A549 (cell line): ENCODE data around the gene TECPR2. TPM values are rescaled to one million over a fixed set of nuclear protein-coding genes. Genes with fewer than 3 reads are reported as not detected.

Experiments
- ATAC-seq, 2 experiments: fragments of 200-7000 bp in 1 of 2; fragments of >200 bp in 1 of 2; cut with Nextera tagmentation in 1 of 2; cut with Tn5 transposase in 1 of 2; 3 replicates each; pipeline versions ENCODE4 v1.8.0 to v1.9.1; 2018 to 2020; ENCODE audit warnings: mild to moderate bottlenecking in 1 of 2, moderate library complexity in 1 of 2
- CTCF ChIA-PET: fragments of 300-600 bp; sonication (Branson Sonifier 250); formaldehyde crosslinking; extraction: SDS; loops from one replicate; lab custom pipeline; 2021; ENCODE audit warnings: antibody characterized with exemption, inconsistent platforms; lab: Yijun Ruan, JAX
- POLR2A ChIA-PET: fragments of 350-600 bp; formaldehyde crosslinking; extraction: SDS; loops from one replicate; lab custom pipeline; 2021; ENCODE audit warnings: antibody characterized with exemption, inconsistent platforms; lab: Yijun Ruan, JAX
- DNase-seq, 2 experiments: peaks; one replicate each; pipeline versions ENCODE4 v3.0.0 to v3.0.0-alpha.2; 2011 to 2016; ENCODE audit warnings: low read depth in 1 of 2, low spot score in 1 of 2
- FAIRE-seq: peaks from 2 replicates; lab custom pipeline; 2011; peaks lifted over from hg19 to GRCh38; lab: Jason Lieb, UNC
- H3K27ac ChIP-seq, 2 experiments: fragments of >200 bp; sonication (Bioruptor Twin); formaldehyde crosslinking; 3 replicates each; pipeline ENCODE4 v1.5.1; 2016 to 2017
- H3K4me1 ChIP-seq: fragments of >200 bp; sonication (Bioruptor Twin); formaldehyde crosslinking; 3 replicates; pipeline ENCODE4 v1.6.1; 2016
- H3K4me2 ChIP-seq: fragments of >200 bp; sonication (Bioruptor Twin); formaldehyde crosslinking; 3 replicates; pipeline ENCODE4 v1.6.1; 2016
- H3K4me3 ChIP-seq: fragments of >200 bp; sonication (Bioruptor Twin); formaldehyde crosslinking; 3 replicates; pipeline ENCODE4 v1.5.1; 2016
- H3K9me3 ChIP-seq: fragments of >200 bp; sonication (Bioruptor Twin); formaldehyde crosslinking; 3 replicates; pipeline ENCODE4 v1.6.1; 2016
- BHLHE40 ChIP-seq: IDR thresholded peaks from 2 replicates; pipeline ENCODE4 v1.6.1; 2012; ENCODE audit warnings: low read depth, low read length, inconsistent platforms
- CBX2 ChIP-seq: fragments of 200-600 bp; sonication (generic); IDR thresholded peaks from 2 replicates; pipeline ENCODE4 v1.6.1; 2016; ENCODE audit warnings: low read depth, mild to moderate bottlenecking, borderline replicate concordance
- CBX8 ChIP-seq: fragments of 200-600 bp; sonication (generic); IDR thresholded peaks from 2 replicates; pipeline ENCODE4 v1.6.1; 2016
- CEBPB ChIP-seq, 2 experiments: fragments of >200 bp in 1 of 2; sonication (Bioruptor Twin) in 1 of 2; formaldehyde crosslinking in 1 of 2; IDR thresholded peaks; 2 replicates each; pipeline ENCODE4 v1.6.1; 2012 to 2016
- EHF ChIP-seq: fragments of 250-450 bp; sonication (Bioruptor Pico); IDR thresholded peaks from 2 replicates; pipeline ENCODE4 v1.5.0; 2020; ENCODE audit warnings: mild to moderate bottlenecking
- EHMT2 ChIP-seq: fragments of 200-600 bp; sonication (generic); IDR thresholded peaks from 2 replicates; pipeline ENCODE4 v1.6.1; 2016; ENCODE audit warnings: antibody characterized with exemption, low read depth, mild to moderate bottlenecking, moderate library complexity
- EP300 ChIP-seq, 2 experiments: fragments of >200 bp; sonication (Bioruptor Twin); formaldehyde crosslinking; IDR thresholded peaks; 2 replicates in 1 of 2; 3 replicates in 1 of 2; pipeline ENCODE4 v1.6.1; 2016 to 2017
- HDAC2 ChIP-seq: fragments of 200-600 bp; sonication (generic); IDR thresholded peaks from 2 replicates; pipeline ENCODE4 v1.6.1; 2016
- HEYL ChIP-seq: fragments of 250-450 bp; sonication (Bioruptor Pico); IDR thresholded peaks from 2 replicates; pipeline ENCODE4 v1.8.0; 2021; ENCODE audit warnings: mild to moderate bottlenecking, moderate library complexity
- HOXB13 ChIP-seq: fragments of 250-450 bp; sonication (Bioruptor Pico); IDR thresholded peaks from 2 replicates; pipeline ENCODE4 v1.5.0; 2020; ENCODE audit warnings: low read depth, mild to moderate bottlenecking, moderate library complexity
- KDM1A ChIP-seq: fragments of 200-600 bp; sonication (generic); IDR thresholded peaks from 2 replicates; pipeline ENCODE4 v1.6.1; 2016; ENCODE audit warnings: low read depth, mild to moderate bottlenecking
- MYC ChIP-seq: IDR thresholded peaks from 2 replicates; pipeline ENCODE4 v1.6.1; 2012; ENCODE audit warnings: mild to moderate bottlenecking, inconsistent platforms, low read length, improper control_type of control experiment, borderline replicate concordance
- NFE2L2 ChIP-seq: fragments of 150-350 bp; conservative IDR thresholded peaks from 2 replicates; pipeline ENCODE4 v1.6.1; 2014; ENCODE audit warnings: low read length
- NPAS2 ChIP-seq: fragments of 250-450 bp; sonication (Bioruptor Pico); IDR thresholded peaks from 2 replicates; pipeline ENCODE4 v1.8.0; 2022; ENCODE audit warnings: mild to moderate bottlenecking, moderate library complexity, borderline replicate concordance
- RCOR1 ChIP-seq: fragments of 150-350 bp; IDR thresholded peaks from 2 replicates; pipeline ENCODE4 v1.6.1; 2014; ENCODE audit warnings: antibody characterized with exemption, low read length, low read depth
- SREBF2 ChIP-seq: fragments of 450-650 bp; IDR thresholded peaks from 2 replicates; pipeline ENCODE4 v1.6.1; 2014; ENCODE audit warnings: mild to moderate bottlenecking, moderate library complexity
- TFCP2L1 ChIP-seq: fragments of 250-450 bp; sonication (Bioruptor Pico); IDR thresholded peaks from 2 replicates; pipeline ENCODE4 v1.5.0; 2021; ENCODE audit warnings: mild to moderate bottlenecking
- ZC3H11A ChIP-seq: fragments of 450-650 bp; IDR thresholded peaks from 2 replicates; pipeline ENCODE4 v1.6.1; 2014; ENCODE audit warnings: antibody characterized with exemption, mild to moderate bottlenecking
- WGBS: methylation state at CpG from one replicate; pipeline ENCODE4 v1.1.6; 2017; ENCODE audit errors: missing lambda C conversion rate; 5-methylcytosine and 5-hydroxymethylcytosine counted together
- polyA plus RNA-seq, 4 experiments: library from polyadenylated mRNA; depleted of rRNA in 3 of 4; stranded (reverse); fragments of >200 nt; fragmentation: RNase III in 1 of 4; extraction: RNeasy Plus Mini Kit Qiagen cat#74134 plus additional on column Dnase treatment in 1 of 4; gene quantifications; 2 replicates in 3 of 4; 3 replicates in 1 of 4; pipeline ENCODE4 v1.2.3, GENCODE V29; 2011 to 2017
- TF ChIP-seq, protein P1 (sequence below): fragments of >200 bp; sonication (Bioruptor Twin); formaldehyde crosslinking; IDR thresholded peaks from 3 replicates; pipeline ENCODE4 v1.5.1; 2016
- TF ChIP-seq, protein P2 (sequence below): fragments of 250-450 bp; sonication (Bioruptor Pico); IDR thresholded peaks from 2 replicates; pipeline ENCODE4 v1.5.0; 2020; ENCODE audit warnings: low read depth, mild to moderate bottlenecking, moderate library complexity
- TF ChIP-seq, protein P3 (sequence below): fragments of >200 bp; sonication (Bioruptor Twin); formaldehyde crosslinking; IDR thresholded peaks from 2 replicates; pipeline ENCODE4 v1.6.1; 2016
- TF ChIP-seq, protein P4 (sequence below): fragments of 200-600 bp; sonication (generic); IDR thresholded peaks from 2 replicates; pipeline ENCODE4 v1.6.1; 2016; ENCODE audit warnings: antibody characterized with exemption, mild to moderate bottlenecking, moderate library complexity
- TF ChIP-seq, protein P5 (sequence below): IDR thresholded peaks from 2 replicates; pipeline ENCODE4 v1.6.1; 2012
- TF ChIP-seq, protein P6 (sequence below): fragments of >200 bp; sonication (Bioruptor Twin); formaldehyde crosslinking; IDR thresholded peaks from 3 replicates; pipeline ENCODE4 v1.6.1; 2016

The TECPR2 gene
- polyA plus RNA-seq, 2 of the 4 experiments (the other 2 are of a cell fraction) = 5.9 to 7.6 TPM

DNA sequence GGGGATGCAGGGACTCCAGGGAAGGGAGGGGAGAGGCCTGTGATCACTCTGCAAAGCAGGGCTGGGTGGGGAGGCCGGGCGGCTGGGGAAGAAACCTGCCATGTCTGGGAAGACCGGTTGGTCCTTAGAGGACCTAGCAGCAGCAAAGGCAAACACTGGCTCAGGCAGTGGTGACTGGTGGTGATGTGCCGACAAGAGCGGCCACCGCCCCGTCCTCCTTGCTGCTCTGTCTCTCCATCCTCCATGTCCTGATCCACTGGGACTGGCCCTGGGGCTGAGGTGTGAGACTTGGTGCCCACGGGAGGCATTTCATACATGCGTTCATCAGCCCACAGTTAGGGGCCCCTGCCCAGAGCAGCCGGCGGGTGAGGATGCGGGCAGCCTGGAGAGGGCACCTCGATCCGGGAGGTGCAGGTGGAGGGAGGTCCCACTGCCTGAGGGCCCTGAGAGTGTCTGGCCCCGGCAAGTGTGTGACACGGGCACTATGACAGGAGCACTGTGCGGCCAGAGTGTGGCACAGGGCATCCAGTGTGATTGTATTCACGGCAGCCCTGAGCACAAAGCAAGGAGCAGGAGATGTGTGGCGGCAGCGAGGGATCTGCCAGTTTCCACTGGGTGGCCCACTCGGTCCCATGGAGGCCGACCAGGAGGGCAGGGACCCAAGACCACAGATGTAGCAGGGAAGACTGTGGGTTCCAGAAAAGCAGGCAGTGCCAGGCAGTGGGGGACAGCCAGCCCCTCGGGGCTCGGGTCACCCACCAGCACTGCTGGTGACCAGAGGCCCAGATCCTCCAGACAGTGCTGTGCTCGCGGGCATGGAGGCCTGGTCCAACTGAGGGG lies 133.0 kb downstream of the TECPR2 start:
- WGBS = 87% methylated on average over 22 of the region's 26 CpGs
- Histone ChIP-seq H3K9me3 (no peaks in the 10 kb centered on the region), H3K4me2 (no peak overlapping the region), H3K4me3 (no peak overlapping the region), H3K4me1 (no peaks in the 10 kb centered on the region), H3K27ac (no peak overlapping the region)
- ATAC-seq = no peak
- ChIA-PET POLR2A (no interaction called here), CTCF (interaction anchor here (4.8 kb wide), 1 partner anchor 58 kb away, joined by 18 read pairs; no protein-coding TSS in a partner anchor)
- no peak for DNase-seq
- TF ChIP-seq, protein P1, sequence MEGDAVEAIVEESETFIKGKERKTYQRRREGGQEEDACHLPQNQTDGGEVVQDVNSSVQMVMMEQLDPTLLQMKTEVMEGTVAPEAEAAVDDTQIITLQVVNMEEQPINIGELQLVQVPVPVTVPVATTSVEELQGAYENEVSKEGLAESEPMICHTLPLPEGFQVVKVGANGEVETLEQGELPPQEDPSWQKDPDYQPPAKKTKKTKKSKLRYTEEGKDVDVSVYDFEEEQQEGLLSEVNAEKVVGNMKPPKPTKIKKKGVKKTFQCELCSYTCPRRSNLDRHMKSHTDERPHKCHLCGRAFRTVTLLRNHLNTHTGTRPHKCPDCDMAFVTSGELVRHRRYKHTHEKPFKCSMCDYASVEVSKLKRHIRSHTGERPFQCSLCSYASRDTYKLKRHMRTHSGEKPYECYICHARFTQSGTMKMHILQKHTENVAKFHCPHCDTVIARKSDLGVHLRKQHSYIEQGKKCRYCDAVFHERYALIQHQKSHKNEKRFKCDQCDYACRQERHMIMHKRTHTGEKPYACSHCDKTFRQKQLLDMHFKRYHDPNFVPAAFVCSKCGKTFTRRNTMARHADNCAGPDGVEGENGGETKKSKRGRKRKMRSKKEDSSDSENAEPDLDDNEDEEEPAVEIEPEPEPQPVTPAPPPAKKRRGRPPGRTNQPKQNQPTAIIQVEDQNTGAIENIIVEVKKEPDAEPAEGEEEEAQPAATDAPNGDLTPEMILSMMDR = no peak
- TF ChIP-seq SREBF2 (no peak), EP300 (IDR thresholded peaks at IDR 0.05) (no peak), BHLHE40 (no peak), CBX8 (no peak), HEYL (CRISPR knock-in tag) (no peak), NFE2L2 (no peak), MYC (no peak), TFCP2L1 (CRISPR knock-in tag) (no peak), NPAS2 (CRISPR knock-in tag) (no peak)
- TF ChIP-seq, protein P2, sequence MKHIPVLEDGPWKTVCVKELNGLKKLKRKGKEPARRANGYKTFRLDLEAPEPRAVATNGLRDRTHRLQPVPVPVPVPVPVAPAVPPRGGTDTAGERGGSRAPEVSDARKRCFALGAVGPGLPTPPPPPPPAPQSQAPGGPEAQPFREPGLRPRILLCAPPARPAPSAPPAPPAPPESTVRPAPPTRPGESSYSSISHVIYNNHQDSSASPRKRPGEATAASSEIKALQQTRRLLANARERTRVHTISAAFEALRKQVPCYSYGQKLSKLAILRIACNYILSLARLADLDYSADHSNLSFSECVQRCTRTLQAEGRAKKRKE = no peak
- TF ChIP-seq, protein P3, sequence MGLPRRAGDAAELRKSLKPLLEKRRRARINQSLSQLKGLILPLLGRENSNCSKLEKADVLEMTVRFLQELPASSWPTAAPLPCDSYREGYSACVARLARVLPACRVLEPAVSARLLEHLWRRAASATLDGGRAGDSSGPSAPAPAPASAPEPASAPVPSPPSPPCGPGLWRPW = no peak
- TF ChIP-seq, protein P4, sequence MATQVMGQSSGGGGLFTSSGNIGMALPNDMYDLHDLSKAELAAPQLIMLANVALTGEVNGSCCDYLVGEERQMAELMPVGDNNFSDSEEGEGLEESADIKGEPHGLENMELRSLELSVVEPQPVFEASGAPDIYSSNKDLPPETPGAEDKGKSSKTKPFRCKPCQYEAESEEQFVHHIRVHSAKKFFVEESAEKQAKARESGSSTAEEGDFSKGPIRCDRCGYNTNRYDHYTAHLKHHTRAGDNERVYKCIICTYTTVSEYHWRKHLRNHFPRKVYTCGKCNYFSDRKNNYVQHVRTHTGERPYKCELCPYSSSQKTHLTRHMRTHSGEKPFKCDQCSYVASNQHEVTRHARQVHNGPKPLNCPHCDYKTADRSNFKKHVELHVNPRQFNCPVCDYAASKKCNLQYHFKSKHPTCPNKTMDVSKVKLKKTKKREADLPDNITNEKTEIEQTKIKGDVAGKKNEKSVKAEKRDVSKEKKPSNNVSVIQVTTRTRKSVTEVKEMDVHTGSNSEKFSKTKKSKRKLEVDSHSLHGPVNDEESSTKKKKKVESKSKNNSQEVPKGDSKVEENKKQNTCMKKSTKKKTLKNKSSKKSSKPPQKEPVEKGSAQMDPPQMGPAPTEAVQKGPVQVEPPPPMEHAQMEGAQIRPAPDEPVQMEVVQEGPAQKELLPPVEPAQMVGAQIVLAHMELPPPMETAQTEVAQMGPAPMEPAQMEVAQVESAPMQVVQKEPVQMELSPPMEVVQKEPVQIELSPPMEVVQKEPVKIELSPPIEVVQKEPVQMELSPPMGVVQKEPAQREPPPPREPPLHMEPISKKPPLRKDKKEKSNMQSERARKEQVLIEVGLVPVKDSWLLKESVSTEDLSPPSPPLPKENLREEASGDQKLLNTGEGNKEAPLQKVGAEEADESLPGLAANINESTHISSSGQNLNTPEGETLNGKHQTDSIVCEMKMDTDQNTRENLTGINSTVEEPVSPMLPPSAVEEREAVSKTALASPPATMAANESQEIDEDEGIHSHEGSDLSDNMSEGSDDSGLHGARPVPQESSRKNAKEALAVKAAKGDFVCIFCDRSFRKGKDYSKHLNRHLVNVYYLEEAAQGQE = no peak
- TF ChIP-seq, protein P5, sequence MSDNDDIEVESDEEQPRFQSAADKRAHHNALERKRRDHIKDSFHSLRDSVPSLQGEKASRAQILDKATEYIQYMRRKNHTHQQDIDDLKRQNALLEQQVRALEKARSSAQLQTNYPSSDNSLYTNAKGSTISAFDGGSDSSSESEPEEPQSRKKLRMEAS = no peak
- TF ChIP-seq, protein P6, sequence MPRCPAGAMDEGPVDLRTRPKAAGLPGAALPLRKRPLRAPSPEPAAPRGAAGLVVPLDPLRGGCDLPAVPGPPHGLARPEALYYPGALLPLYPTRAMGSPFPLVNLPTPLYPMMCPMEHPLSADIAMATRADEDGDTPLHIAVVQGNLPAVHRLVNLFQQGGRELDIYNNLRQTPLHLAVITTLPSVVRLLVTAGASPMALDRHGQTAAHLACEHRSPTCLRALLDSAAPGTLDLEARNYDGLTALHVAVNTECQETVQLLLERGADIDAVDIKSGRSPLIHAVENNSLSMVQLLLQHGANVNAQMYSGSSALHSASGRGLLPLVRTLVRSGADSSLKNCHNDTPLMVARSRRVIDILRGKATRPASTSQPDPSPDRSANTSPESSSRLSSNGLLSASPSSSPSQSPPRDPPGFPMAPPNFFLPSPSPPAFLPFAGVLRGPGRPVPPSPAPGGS = no peak
- no peak for FAIRE-seq

DNA sequence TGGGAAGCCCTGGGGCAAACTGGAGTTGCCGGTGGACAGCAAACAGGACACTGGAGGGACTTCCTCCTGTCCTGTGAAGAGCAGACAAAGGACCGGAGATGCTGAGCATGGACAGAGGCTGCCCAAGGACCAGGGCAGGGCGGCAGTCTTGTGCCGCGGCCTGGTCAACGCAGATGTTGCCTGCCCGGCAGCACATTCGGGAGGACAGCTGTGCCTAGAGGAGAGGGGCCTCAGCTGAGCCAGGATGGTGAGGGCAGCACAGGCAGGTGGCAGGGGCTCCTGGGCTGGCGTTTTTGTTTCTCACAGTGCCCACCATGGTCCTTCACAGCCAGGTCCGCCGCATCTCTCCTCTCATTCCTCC lies 133.6 kb downstream of the TECPR2 start:
- POLR2A ChIA-PET = no interaction called here
- TF ChIP-seq KDM1A = no peak
- no peak for TF ChIP-seq CEBPB (IDR thresholded peaks at IDR 0.05)
- TF ChIP-seq HDAC2 = no peak
- TF ChIP-seq EHF (CRISPR knock-in tag) = no peak
- no peak for TF ChIP-seq ZC3H11A
- no peak for TF ChIP-seq RCOR1
- TF ChIP-seq CBX2 = no peak
- TF ChIP-seq, protein P3 = no peak
- TF ChIP-seq, protein P1 = no peak
- no peak for TF ChIP-seq EHMT2
- no peak for TF ChIP-seq HOXB13 (CRISPR knock-in tag)
- WGBS = 82% methylated on average over 11 of the region's 11 CpGs
- Histone ChIP-seq H3K27ac (no peak overlapping the region), H3K4me3 (no peak overlapping the region), H3K4me2 (no peak overlapping the region), H3K9me3 (no peaks in the 10 kb centered on the region), H3K4me1 (no peaks in the 10 kb centered on the region)
- ATAC-seq (no peak), DNase-seq (no peak), FAIRE-seq (no peak)
- CTCF ChIA-PET = interaction anchor here (7.8 kb wide), 1 partner anchor 58 kb away, joined by 52 read pairs; no protein-coding TSS in a partner anchor
